NCI-H1930 (cell line): ENCODE data around the gene PRSS37.

Experiments
- DNase-seq, 2 experiments: peaks; one replicate each; lab custom pipeline; 2025; lab: John Stamatoyannopoulos, UW

The PRSS37 gene

GRCh38 chr7:141788296-141788695 lies 53.0 kb downstream of the PRSS37 start:
- DNase-seq: no peak
